ENCODE results near the gene MAN2C1.

MAN2C1 gene

DNA sequence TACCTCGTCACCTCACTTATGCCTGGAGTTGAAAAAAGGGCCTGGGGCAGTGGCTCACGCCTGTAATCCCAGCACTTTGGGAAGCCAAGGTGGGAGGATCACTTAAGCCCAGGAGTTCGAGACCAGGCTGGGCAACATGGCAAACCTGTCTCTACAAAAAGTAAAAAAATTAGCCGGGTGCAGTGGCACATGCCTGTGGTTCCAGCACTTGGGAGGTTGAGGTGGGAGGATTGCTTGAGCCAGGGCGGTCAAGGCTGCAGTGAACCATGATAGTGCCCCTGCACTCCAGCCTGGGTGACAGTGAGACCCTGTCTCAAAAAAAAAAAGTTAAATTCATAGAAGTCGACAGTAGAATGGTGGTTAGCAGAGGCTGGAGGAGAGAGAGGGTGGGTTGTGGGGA is 26.2 kb downstream of the MAN2C1 start:
- H3K4me3 ChIP-seq (ENCODE audit: low read depth, low read length): no peak overlapping the region
- no peak overlapping the region for H2BK120ac ChIP-seq (ENCODE audit: insufficient read depth, low read length, poor library complexity)
- H3K9me3 ChIP-seq (ENCODE audit: insufficient read depth, low read depth, low read length): no peaks in the 10 kb centered on the region
- no peaks in the 10 kb centered on the region for H3K4me1 ChIP-seq (ENCODE audit: control insufficient read depth in 1 of 2, insufficient read depth in 2 of 2, low read length in 2 of 2)
- no peak overlapping the region for H2AFZ ChIP-seq (ENCODE audit: insufficient read depth, low read length, poor library complexity)
- H3K4ac ChIP-seq (ENCODE audit: low read depth, low read length): no peak overlapping the region
- no peak overlapping the region for H3K9ac ChIP-seq (ENCODE audit: low read length)
- no peak overlapping the region for H3K27ac ChIP-seq (ENCODE audit: low read depth, low read length)
- H3K4me2 ChIP-seq (ENCODE audit: low read length): no peak overlapping the region
- no peak overlapping the region for H2BK12ac ChIP-seq (ENCODE audit: low read length)
- no peak overlapping the region for H4K91ac ChIP-seq (ENCODE audit: low read depth, low read length)
- no peak overlapping the region for H4K8ac ChIP-seq (ENCODE audit: low read depth, low read length)
- H2BK5ac ChIP-seq (ENCODE audit: low read depth, low read length, poor library complexity): no peak overlapping the region
- H3K79me2 ChIP-seq (ENCODE audit: control insufficient read depth, insufficient read depth, low read length, poor library complexity): no peaks in the 10 kb centered on the region
- H3K14ac ChIP-seq (ENCODE audit: low read length): no peak overlapping the region
- no peak overlapping the region for H3K23ac ChIP-seq (ENCODE audit: low read length)
- no peak overlapping the region for H2AK5ac ChIP-seq (ENCODE audit: low read length)
- no peak for DNase-seq
- no peak overlapping the region for H4K12ac ChIP-seq (ENCODE audit: low read depth, low read length)
- no peaks in the 10 kb centered on the region for H3K27me3 ChIP-seq (ENCODE audit: insufficient read depth, low read length)
- peaks cover 2% of the 10 kb centered on the region for H3K79me1 ChIP-seq (ENCODE audit: low read length)
- peaks cover 19 to 22% of the 10 kb centered on the region in 2 experiments for H3K36me3 ChIP-seq (ENCODE audit: control insufficient read depth in 1 of 2, insufficient read depth in 2 of 2, low read length in 2 of 2)
- no CpG with 5 or more reads among the region's 6 CpGs for WGBS (ENCODE audit: extremely low coverage, insufficient coverage, insufficient read length)
- no peak overlapping the region for H3K18ac ChIP-seq (ENCODE audit: low read length)

DNA sequence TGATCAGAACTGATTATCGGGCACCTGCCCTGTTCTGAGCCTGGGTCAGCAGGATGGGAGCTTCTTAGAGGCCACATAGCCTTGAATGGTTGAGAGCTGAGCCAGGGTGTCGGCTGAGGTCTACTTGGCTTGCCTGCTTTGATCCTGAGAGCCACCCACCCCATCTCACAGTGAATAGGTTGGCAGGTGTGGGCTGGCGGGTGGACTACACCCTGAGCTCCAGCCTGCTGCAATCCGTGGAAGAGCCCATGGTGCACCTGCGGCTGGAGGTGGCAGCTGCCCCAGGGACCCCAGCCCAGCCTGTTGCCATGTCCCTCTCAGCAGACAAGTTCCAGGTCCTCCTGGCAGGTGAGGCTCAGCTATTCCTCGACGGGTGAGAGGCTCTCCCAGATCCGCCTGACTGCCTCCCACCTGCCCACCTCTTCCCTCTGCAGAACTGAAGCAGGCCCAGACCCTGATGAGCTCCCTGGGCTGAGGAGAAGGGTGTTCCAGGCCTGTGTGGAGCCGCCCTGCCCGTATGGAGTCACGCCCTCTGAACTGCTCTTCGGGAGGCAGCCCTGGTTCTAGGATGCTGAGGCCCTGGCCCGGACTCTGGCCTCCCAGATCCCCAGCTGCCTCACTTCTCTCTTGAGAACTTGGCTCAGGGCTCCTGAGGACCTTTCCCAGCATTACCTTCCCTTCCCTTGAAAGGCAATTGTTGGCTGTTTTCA is 28.7 kb downstream of the MAN2C1 start:
- Histone ChIP-seq H4K12ac (ENCODE audit: low read depth, low read length) (no peak overlapping the region), H3K4me3 (ENCODE audit: low read depth, low read length) (no peak overlapping the region), H3K4ac (ENCODE audit: low read depth, low read length) (no peak overlapping the region), H3K79me2 (ENCODE audit: control insufficient read depth, insufficient read depth, low read length, poor library complexity) (peaks cover 7% of the 10 kb centered on the region), H2AK5ac (ENCODE audit: low read length) (no peak overlapping the region), H3K14ac (ENCODE audit: low read length) (no peak overlapping the region), H3K27me3 (ENCODE audit: insufficient read depth, low read length) (no peaks in the 10 kb centered on the region), H4K91ac (ENCODE audit: low read depth, low read length) (no peak overlapping the region), H3K9me3 (ENCODE audit: insufficient read depth, low read depth, low read length) (no peaks in the 10 kb centered on the region), H3K23ac (ENCODE audit: low read length) (no peak overlapping the region), H3K4me1 (ENCODE audit: control insufficient read depth in 1 of 2, insufficient read depth in 2 of 2, low read length in 2 of 2) (peaks cover 5 to 8% of the 10 kb centered on the region in 2 experiments), H3K9ac (ENCODE audit: low read length) (no peak overlapping the region), H3K36me3 (ENCODE audit: control insufficient read depth in 1 of 2, insufficient read depth in 2 of 2, low read length in 2 of 2) (peaks cover 19 to 22% of the 10 kb centered on the region in 2 experiments), H2AFZ (ENCODE audit: insufficient read depth, low read length, poor library complexity) (no peak overlapping the region), H3K4me2 (ENCODE audit: low read length) (no peak overlapping the region), H3K79me1 (ENCODE audit: low read length) (peaks cover 2% of the 10 kb centered on the region), H3K27ac (ENCODE audit: low read depth, low read length) (no peak overlapping the region), H2BK120ac (ENCODE audit: insufficient read depth, low read length, poor library complexity) (no peak overlapping the region), H2BK12ac (ENCODE audit: low read length) (no peak overlapping the region), H2BK5ac (ENCODE audit: low read depth, low read length, poor library complexity) (no peak overlapping the region), H4K8ac (ENCODE audit: low read depth, low read length) (no peak overlapping the region), H3K18ac (ENCODE audit: low read length) (no peak overlapping the region)
- no CpG with 5 or more reads among the region's 13 CpGs for WGBS (ENCODE audit: extremely low coverage, insufficient coverage, insufficient read length)
- DNase-seq: no peak

DNA sequence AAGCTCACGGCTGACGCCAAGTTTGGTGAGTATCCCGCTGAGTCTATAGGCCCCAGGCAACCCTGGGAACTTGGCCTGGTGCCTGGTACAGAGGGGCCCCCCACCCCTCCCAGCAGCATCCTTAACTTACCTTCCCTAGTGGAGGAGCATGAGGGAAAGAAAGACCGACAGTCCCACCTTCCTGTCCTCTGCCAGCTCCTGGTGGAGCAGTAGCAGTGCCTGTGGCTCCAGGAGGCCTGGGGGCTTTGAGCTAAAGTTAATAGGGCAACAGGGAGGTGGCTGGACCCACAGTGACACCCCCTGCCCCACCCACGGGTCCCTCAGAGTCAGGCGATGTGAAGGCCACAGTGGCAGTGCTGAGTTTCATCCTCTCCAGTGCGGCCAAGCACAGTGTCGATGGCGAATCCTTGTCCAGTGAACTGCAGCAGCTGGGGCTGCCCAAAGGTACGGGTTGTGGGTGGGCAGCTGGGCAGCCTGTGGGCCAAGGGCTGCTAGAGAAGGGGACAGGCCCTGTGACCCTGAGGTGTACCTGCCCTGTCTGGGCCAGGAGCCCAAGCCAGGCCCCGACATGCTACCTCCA is 29.7 kb downstream of the MAN2C1 start:
- Histone ChIP-seq H2BK120ac (ENCODE audit: insufficient read depth, low read length, poor library complexity) (no peak overlapping the region), H3K4me2 (ENCODE audit: low read length) (no peak overlapping the region), H2BK12ac (ENCODE audit: low read length) (no peak overlapping the region), H2BK5ac (ENCODE audit: low read depth, low read length, poor library complexity) (no peak overlapping the region), H3K14ac (ENCODE audit: low read length) (no peak overlapping the region), H3K18ac (ENCODE audit: low read length) (no peak overlapping the region), H2AFZ (ENCODE audit: insufficient read depth, low read length, poor library complexity) (no peak overlapping the region), H2AK5ac (ENCODE audit: low read length) (no peak overlapping the region), H3K9me3 (ENCODE audit: insufficient read depth, low read depth, low read length) (no peaks in the 10 kb centered on the region), H3K36me3 (ENCODE audit: control insufficient read depth in 1 of 2, insufficient read depth in 2 of 2, low read length in 2 of 2) (peaks cover 19 to 22% of the 10 kb centered on the region in 2 experiments), H3K9ac (ENCODE audit: low read length) (no peak overlapping the region), H3K4me3 (ENCODE audit: low read depth, low read length) (no peak overlapping the region), H3K79me1 (ENCODE audit: low read length) (peaks cover 2% of the 10 kb centered on the region), H3K27me3 (ENCODE audit: insufficient read depth, low read length) (no peaks in the 10 kb centered on the region), H3K23ac (ENCODE audit: low read length) (no peak overlapping the region), H3K4me1 (ENCODE audit: control insufficient read depth in 1 of 2, insufficient read depth in 2 of 2, low read length in 2 of 2) (peaks cover 5 to 8% of the 10 kb centered on the region in 2 experiments), H3K79me2 (ENCODE audit: control insufficient read depth, insufficient read depth, low read length, poor library complexity) (peaks cover 7% of the 10 kb centered on the region), H3K4ac (ENCODE audit: low read depth, low read length) (no peak overlapping the region), H4K12ac (ENCODE audit: low read depth, low read length) (no peak overlapping the region), H3K27ac (ENCODE audit: low read depth, low read length) (no peak overlapping the region), H4K8ac (ENCODE audit: low read depth, low read length) (no peak overlapping the region), H4K91ac (ENCODE audit: low read depth, low read length) (no peak overlapping the region)
- no peak for DNase-seq
- WGBS (ENCODE audit: extremely low coverage, insufficient coverage, insufficient read length): no CpG with 5 or more reads among the region's 11 CpGs

DNA sequence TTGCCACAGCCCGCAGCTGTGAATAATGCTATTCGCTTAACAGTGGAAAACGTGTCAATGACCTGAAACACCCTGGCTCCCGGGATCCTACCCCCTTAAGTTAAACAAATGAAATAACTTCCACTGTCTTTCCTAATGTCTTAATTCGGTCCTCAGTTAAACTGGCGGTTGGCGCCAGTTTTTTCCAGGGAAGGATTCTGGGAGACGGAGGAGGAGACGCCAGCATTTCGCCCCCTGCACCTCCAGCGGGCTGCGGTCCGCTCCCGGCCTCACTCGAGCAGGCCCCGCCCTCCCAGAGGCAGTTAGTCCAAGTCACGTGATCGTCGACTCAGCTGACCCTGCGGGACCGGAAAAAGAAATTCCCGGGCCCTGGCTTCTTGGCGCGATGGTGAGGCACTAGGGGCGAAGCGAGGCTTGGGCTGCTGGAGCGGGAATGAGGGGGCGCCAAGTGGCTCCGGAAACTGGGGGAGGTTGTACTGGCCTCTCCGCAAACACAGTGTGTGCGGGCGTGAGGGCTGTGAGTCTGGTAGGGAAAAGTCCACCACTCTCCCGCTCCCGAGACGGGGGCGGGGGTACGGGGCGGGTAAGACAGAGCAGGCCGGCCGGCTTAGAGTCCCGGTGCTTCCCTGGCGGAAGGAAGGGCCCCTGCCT is 32.6 kb downstream of the MAN2C1 start, which contains the start of gene COMMD4:
TSS of gene COMMD4 (plus strand) at position 359 of the 651 bp plus-strand sequence. CDS start at position 386, 27 bp downstream.
- H3K9me3 ChIP-seq (ENCODE audit: insufficient read depth, low read depth, low read length): no peaks in the 10 kb centered on the region

More for the DNA sequence above, 32.6 kb downstream of the MAN2C1 start, which contains the start of gene COMMD4:
- Histone ChIP-seq H2AFZ (ENCODE audit: insufficient read depth, low read length, poor library complexity) (peak within 1 kb of the TSS; percentile 93), H3K14ac (ENCODE audit: low read length) (peak within 1 kb of the TSS; percentile 95), H3K36me3 (ENCODE audit: control insufficient read depth in 1 of 2, insufficient read depth in 2 of 2, low read length in 2 of 2) (peaks cover 18 to 20% of the 10 kb centered on the region in 2 experiments), H3K9ac (ENCODE audit: low read length) (peak within 1 kb of the TSS; percentile 91), H2BK5ac (ENCODE audit: low read depth, low read length, poor library complexity) (peak within 1 kb of the TSS; percentile 78), H4K12ac (ENCODE audit: low read depth, low read length) (peak within 1 kb of the TSS; percentile 96), H3K4me1 (ENCODE audit: control insufficient read depth in 1 of 2, insufficient read depth in 2 of 2, low read length in 2 of 2) (peaks cover 5 to 8% of the 10 kb centered on the region in 2 experiments), H3K4me2 (ENCODE audit: low read length) (peak within 1 kb of the TSS; percentile 83), H3K79me1 (ENCODE audit: low read length) (peaks cover 2% of the 10 kb centered on the region), H3K18ac (ENCODE audit: low read length) (peak within 1 kb of the TSS; percentile 91), H2BK120ac (ENCODE audit: insufficient read depth, low read length, poor library complexity) (peak within 1 kb of the TSS; percentile 86), H3K23ac (ENCODE audit: low read length) (no peak within 1 kb of the TSS), H2AK5ac (ENCODE audit: low read length) (peak within 1 kb of the TSS; percentile 47), H2BK12ac (ENCODE audit: low read length) (no peak within 1 kb of the TSS), H3K27ac (ENCODE audit: low read depth, low read length) (no peak within 1 kb of the TSS), H3K27me3 (ENCODE audit: insufficient read depth, low read length) (no peaks in the 10 kb centered on the region), H4K8ac (ENCODE audit: low read depth, low read length) (peak within 1 kb of the TSS; percentile 99), H3K4ac (ENCODE audit: low read depth, low read length) (peak within 1 kb of the TSS; percentile 77), H3K4me3 (ENCODE audit: low read depth, low read length) (peak within 1 kb of the TSS; percentile 88), H4K91ac (ENCODE audit: low read depth, low read length) (peak within 1 kb of the TSS; percentile 82), H3K79me2 (ENCODE audit: control insufficient read depth, insufficient read depth, low read length, poor library complexity) (peaks cover 7% of the 10 kb centered on the region)
- peak; percentile 90 to 98 for DNase-seq
- WGBS (ENCODE audit: extremely low coverage, insufficient coverage, insufficient read length): no CpG with 5 or more reads among the region's 42 CpGs
